ENCODE data around the gene LRRC61.

LRRC61 gene

GRCh38 chr7:150374472-150374871 lies 51.3 kb downstream of the LRRC61 start:
- DNase-seq: no peak
- TF ChIP-seq GATA1 (IDR thresholded peaks at IDR 0.05; ENCODE audit: low read depth, low read length) (no peak), POLR2A (IDR thresholded peaks at IDR 0.05; ENCODE audit: low read length) (no peak)

- no peak for TF ChIP-seq GATA1 (IDR thresholded peaks at IDR 0.05; ENCODE audit: low read depth, low read length)
- TF ChIP-seq POLR2A (IDR thresholded peaks at IDR 0.05; ENCODE audit: low read length): no peak
- DNase-seq: no peak
These were observed 52.7 kb downstream of the LRRC61 start for GRCh38 chr7:150375662-150376521.

GRCh38 chr7:150376560-150376959 lies 53.4 kb downstream of the LRRC61 start:
- TF ChIP-seq POLR2A (IDR thresholded peaks at IDR 0.05; ENCODE audit: low read length): no peak
- TF ChIP-seq GATA1 (IDR thresholded peaks at IDR 0.05; ENCODE audit: low read depth, low read length): no peak

GRCh38 chr7:150377196-150377595 lies 54.0 kb downstream of the LRRC61 start:
- TF ChIP-seq GATA1 (IDR thresholded peaks at IDR 0.05; ENCODE audit: low read depth, low read length) (no peak), POLR2A (IDR thresholded peaks at IDR 0.05; ENCODE audit: low read length) (no peak)
- no peak for DNase-seq

More at GRCh38 chr7:150376560-150376959, 53.4 kb downstream of the LRRC61 start:
- DNase-seq: no peak

- TF ChIP-seq GATA1 (IDR thresholded peaks at IDR 0.05; ENCODE audit: low read depth, low read length) (no peak), POLR2A (IDR thresholded peaks at IDR 0.05; ENCODE audit: low read length) (no peak)
- no peak for DNase-seq
These were observed 54.5 kb downstream of the LRRC61 start for GRCh38 chr7:150377635-150378034.

GRCh38 chr7:150378115-150378852 lies 55.1 kb downstream of the LRRC61 start:
- DNase-seq: peak; percentile 58 to 60
- TF ChIP-seq POLR2A (IDR thresholded peaks at IDR 0.05; ENCODE audit: low read length): no peak
- TF ChIP-seq GATA1 (IDR thresholded peaks at IDR 0.05; ENCODE audit: low read depth, low read length): no peak

- TF ChIP-seq GATA1 (IDR thresholded peaks at IDR 0.05; ENCODE audit: low read depth, low read length) (no peak), POLR2A (IDR thresholded peaks at IDR 0.05; ENCODE audit: low read length) (peak; percentile 95)
- peak; percentile 92 to 95 for DNase-seq
These were observed 55.8 kb downstream of the LRRC61 start, which contains the start of gene ZNF775 for GRCh38 chr7:150378853-150379440. ZNF775 (plus strand) TSS chr7:150379330; CDS start chr7:150388471, 9,141 bp downstream.

- no peak for TF ChIP-seq POLR2A (IDR thresholded peaks at IDR 0.05; ENCODE audit: low read length)
- TF ChIP-seq GATA1 (IDR thresholded peaks at IDR 0.05; ENCODE audit: low read depth, low read length): no peak
- peak; percentile 48 to 59 for DNase-seq
These were observed 56.6 kb downstream of the LRRC61 start for GRCh38 chr7:150379441-150380379.

GRCh38 chr7:150380463-150380862 lies 57.3 kb downstream of the LRRC61 start:
- no peak for DNase-seq
- no peak for TF ChIP-seq GATA1 (IDR thresholded peaks at IDR 0.05; ENCODE audit: low read depth, low read length)
- TF ChIP-seq POLR2A (IDR thresholded peaks at IDR 0.05; ENCODE audit: low read length): no peak

GRCh38 chr7:150381096-150381495 lies 57.9 kb downstream of the LRRC61 start:
- TF ChIP-seq GATA1 (IDR thresholded peaks at IDR 0.05; ENCODE audit: low read depth, low read length) (no peak), POLR2A (IDR thresholded peaks at IDR 0.05; ENCODE audit: low read length) (no peak)
- DNase-seq: no peak

GRCh38 chr7:150381785-150382122 lies 58.6 kb downstream of the LRRC61 start:
- DNase-seq: no peak
- TF ChIP-seq GATA1 (IDR thresholded peaks at IDR 0.05; ENCODE audit: low read depth, low read length): no peak
- no peak for TF ChIP-seq POLR2A (IDR thresholded peaks at IDR 0.05; ENCODE audit: low read length)

- no peak for TF ChIP-seq POLR2A (IDR thresholded peaks at IDR 0.05; ENCODE audit: low read length)
- TF ChIP-seq GATA1 (IDR thresholded peaks at IDR 0.05; ENCODE audit: low read depth, low read length): no peak
- DNase-seq: no peak
These were observed 59.1 kb downstream of the LRRC61 start for GRCh38 chr7:150382123-150382843.
